ENCODE measurements around the gene STARD13.
A peak's percentile ranks its signal among the peaks of the same experiment; 100 is the strongest.

- no peak for TF ChIP-seq POLR2AphosphoS5 (IDR thresholded peaks at IDR 0.05)
- peak in 3 of 6 experiments; percentile 8 to 29 (median 26) for TF ChIP-seq CTCF (IDR thresholded peaks at IDR 0.05)
- no peak for TF ChIP-seq POLR2A (IDR thresholded peaks at IDR 0.05)
- TF ChIP-seq EP300 (IDR thresholded peaks at IDR 0.05), result no peak
These were observed 228.4 kb downstream of the STARD13 start for GRCh38 chr13:33057019-33057780.
